ENCODE results near the gene NFKBIZ.
"Not testable (repeated sequence)": the region's sequence is repeated elsewhere in the genome, so short reads cannot be mapped to it uniquely, and the experiment has no call there.

The NFKBIZ gene

DNA sequence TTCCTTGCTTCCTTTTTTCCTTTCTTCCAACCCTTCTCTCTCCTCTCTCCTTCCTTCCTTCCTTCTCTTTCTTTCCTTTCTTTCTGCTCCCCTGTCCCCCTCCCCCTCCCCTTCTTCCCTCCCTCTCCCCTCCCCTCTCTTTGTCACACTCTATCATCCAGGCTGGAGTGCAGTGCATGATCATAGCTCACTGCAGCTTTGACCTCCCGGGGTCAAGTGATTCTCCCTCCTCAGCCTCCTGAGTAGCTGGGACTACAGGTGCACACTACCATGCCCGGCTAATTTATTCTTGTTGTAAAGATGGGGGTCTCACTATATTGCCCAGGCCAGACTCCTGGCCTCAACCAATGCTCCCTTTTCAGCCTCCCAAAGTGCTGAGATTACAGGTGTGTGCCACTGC lies 18.7 kb downstream of the NFKBIZ start:
- H3K4me1 Mint-ChIP-seq, result peaks cover 27% of the 10 kb centered on the region
- no peaks in the 10 kb centered on the region for H3K9me3 Mint-ChIP-seq
- H3K27ac Mint-ChIP-seq, result peak overlapping the region; percentile 8
- H3K27me3 Mint-ChIP-seq, result no peaks in the 10 kb centered on the region
- H3K36me3 Mint-ChIP-seq, result peaks cover 8% of the 10 kb centered on the region
- ATAC-seq, result no peak
- H3K4me3 Mint-ChIP-seq, result no peak overlapping the region

DNA sequence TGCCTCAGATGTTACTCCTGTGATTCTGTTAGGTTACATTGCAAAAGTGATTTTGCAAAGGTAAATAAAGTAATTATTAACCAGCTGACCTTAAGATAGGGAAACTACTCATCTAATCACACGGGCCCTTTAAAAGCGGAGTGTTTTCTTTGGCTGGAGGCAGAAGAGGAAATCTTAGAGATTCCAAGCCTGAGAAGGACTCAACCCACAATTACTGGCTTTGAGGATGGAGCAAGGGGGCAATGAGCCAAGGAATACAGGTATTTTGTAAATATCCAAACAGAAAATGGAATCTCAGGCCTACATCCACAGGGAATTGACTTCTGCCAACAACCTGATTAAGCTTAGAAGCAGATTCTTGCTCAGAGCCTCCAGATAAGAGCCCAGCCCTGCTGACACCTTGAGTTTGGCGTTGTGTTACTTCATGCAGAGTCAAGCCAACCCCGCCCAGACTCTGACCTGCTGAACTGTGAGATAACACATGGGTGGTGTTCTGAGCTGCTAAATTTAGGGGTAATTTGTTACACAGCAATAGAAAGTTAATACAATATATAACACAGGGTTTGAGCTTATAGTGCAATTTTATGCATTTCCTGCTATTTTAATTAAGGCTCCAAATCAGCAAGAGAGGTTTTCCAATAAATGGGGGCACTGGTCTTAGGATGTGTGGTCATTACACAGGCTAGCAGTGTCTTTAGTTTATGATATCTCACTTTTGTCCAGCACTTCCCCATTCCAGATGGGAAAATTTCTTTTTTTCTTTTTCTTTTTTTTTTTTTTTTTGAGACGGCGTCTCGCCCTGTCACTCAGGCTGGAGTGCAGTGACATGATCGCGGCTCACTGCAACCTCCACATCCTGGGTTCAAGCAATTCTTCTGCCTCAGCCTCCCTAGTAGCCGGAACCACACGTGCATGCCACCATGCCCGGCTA lies 19.5 kb downstream of the NFKBIZ start:
- Mint-ChIP-seq H3K36me3 (peaks cover under 1% of the 10 kb centered on the region), H3K4me1 (peaks cover 27% of the 10 kb centered on the region), H3K4me3 (no peak overlapping the region), H3K9me3 (no peaks in the 10 kb centered on the region), H3K27me3 (no peaks in the 10 kb centered on the region), H3K27ac (peak overlapping the region; percentile 8)
- peak; percentile 57 for ATAC-seq

DNA sequence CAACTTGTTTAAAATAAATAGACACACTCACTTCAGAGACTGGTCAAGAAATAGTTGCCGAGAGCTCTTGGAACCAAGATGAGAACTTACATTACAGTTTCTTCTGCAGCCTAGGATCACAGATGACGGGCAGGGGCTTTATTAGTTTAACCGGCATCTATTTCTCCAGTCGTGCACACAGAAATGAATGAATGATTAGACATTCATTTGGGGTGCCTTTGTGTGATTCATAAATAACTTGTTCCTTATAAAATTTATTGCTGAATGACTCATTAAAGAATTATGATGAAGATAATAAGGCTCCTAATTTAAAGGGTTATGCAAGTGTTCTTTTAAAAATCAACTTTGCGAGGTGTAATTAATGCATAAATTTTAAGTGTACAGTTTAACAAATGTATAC lies 20.8 kb downstream of the NFKBIZ start:
- H3K27me3 Mint-ChIP-seq, result no peaks in the 10 kb centered on the region
- H3K36me3 Mint-ChIP-seq, result no peaks in the 10 kb centered on the region
- peaks cover 27% of the 10 kb centered on the region for H3K4me1 Mint-ChIP-seq
- no peaks in the 10 kb centered on the region for H3K9me3 Mint-ChIP-seq
- H3K27ac Mint-ChIP-seq, result no peak overlapping the region
- ATAC-seq, result no peak
- no peak overlapping the region for H3K4me3 Mint-ChIP-seq

DNA sequence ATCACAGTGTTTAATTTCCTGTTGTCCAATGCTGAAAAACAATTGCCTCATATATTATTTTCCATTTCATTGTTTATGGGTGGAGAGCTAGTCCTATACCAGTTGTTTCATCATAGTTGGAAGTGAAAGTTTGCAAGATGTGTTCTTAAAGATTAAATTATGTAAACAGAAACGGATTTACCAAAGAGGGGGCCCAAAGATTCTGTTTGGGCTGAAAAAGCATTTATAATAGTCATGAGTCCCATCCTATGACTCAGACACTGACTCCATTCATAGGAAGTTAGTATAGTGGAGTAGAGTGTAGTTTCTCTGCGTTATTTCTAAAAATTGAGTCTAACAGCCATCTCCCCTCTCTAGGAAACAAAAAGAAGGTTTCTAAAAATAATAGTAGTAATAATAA lies 24.3 kb downstream of the NFKBIZ start:
- H3K27me3 Mint-ChIP-seq, result no peaks in the 10 kb centered on the region

DNA sequence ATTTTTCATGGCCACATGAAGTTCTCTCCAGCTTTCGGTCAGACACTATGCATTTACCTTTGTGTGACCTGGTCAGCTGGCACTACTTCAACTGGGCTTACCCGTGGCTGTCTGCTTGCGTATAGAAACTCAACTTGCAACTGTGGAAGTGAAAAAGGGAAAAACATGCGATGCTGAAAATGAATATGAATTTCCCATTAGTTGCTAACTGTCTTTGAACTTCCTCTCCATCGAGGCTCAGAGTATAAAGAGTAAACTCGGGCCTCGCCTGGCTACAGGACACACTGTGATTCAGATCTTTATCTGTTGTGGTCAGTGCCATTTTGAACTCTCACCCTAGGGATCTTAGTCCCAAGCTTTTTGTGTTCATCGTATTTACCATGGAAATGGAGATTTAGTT lies 26.8 kb downstream of the NFKBIZ start:
- no peaks in the 10 kb centered on the region for H3K36me3 Mint-ChIP-seq
- H3K4me3 Mint-ChIP-seq, result no peak overlapping the region
- H3K4me1 Mint-ChIP-seq, result peaks cover 29% of the 10 kb centered on the region
- H3K9me3 Mint-ChIP-seq, result no peaks in the 10 kb centered on the region
- ATAC-seq, result peak; percentile 91
- H3K27ac Mint-ChIP-seq, result peak overlapping the region; percentile 44
- H3K27me3 Mint-ChIP-seq, result no peaks in the 10 kb centered on the region

More for the DNA sequence above, 24.3 kb downstream of the NFKBIZ start:
- H3K36me3 Mint-ChIP-seq, result no peaks in the 10 kb centered on the region
- H3K4me1 Mint-ChIP-seq, result peaks cover 20% of the 10 kb centered on the region
- no peaks in the 10 kb centered on the region for H3K9me3 Mint-ChIP-seq
- no peak overlapping the region for H3K27ac Mint-ChIP-seq
- no peak overlapping the region for H3K4me3 Mint-ChIP-seq
- ATAC-seq, result no peak

DNA sequence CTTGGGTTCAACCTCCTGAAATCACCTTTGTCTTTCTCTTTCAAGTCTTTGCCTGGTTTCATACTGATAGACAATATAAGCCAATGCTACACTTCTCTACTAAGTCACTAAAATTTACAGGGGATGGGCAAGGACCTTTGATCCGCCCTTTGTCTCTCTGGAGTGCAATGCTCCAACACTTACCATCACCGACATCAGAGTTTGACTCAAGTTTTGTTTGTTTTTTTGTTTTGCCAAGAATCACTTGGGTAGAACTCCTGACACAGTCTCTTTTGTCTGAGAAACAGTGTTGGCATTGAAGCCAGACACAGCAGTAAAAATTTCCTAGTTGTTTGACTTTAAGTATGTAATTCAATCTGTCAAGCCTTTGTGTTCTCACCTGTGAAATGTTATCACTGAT lies 29.3 kb downstream of the NFKBIZ start:
- Mint-ChIP-seq H3K27me3 (no peaks in the 10 kb centered on the region), H3K27ac (no peak overlapping the region), H3K4me3 (no peak overlapping the region), H3K9me3 (no peaks in the 10 kb centered on the region), H3K36me3 (no peaks in the 10 kb centered on the region), H3K4me1 (peaks cover 22% of the 10 kb centered on the region)
- ATAC-seq, result no peak

DNA sequence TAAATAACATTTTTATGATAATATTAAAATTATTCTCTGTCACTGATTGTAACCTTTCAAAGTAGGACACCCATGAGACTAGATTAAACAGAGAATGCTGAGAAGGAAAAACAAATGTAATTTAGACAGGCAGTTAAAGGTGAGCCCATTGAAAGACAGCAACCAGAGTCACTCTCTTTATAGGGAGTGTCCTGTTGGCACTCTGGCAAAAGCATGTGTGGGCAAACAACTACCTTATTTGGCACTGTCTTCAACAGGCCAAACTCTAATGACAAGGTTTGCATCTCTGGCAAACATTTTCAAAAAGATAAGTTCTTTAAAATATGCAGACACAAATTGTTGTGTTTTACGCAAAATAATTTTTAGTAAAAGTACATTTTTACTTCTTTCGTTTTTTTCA lies 29.8 kb downstream of the NFKBIZ start:
- Mint-ChIP-seq H3K36me3 (no peaks in the 10 kb centered on the region), H3K4me3 (no peak overlapping the region), H3K9me3 (no peaks in the 10 kb centered on the region), H3K4me1 (peaks cover 22% of the 10 kb centered on the region), H3K27ac (no peak overlapping the region), H3K27me3 (no peaks in the 10 kb centered on the region)
- no peak for ATAC-seq

DNA sequence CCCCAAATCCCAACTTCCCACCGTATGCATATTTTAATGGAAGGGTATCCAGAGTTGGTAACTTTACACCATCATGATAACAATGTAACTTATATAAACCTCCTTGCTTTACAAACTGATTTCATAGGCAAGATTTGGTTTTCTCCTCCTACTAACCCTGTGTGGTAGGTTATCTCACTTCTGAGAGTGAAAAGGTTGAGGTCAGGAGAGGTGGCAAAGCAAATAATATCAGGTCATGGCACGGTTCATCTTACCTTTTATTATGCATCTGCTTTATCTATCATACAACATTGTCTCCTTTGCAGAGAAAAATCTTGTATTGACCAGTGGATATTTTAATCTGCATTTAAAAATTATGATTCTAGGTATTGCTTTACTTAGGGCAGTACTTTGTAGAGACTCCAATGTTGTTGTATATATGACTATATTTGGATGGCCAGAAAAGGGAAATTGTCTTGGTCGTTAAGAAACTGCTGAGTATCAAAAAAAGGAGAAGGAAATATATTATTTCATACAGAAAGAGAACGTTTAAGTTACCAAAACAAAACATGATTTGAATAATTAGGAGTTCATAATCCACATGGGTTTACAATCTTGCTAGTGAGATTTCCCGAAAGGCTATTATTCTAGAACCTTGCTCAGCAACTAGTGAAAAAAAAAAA lies 30.4 kb downstream of the NFKBIZ start:
- H3K27me3 Mint-ChIP-seq, result no peaks in the 10 kb centered on the region
- H3K36me3 Mint-ChIP-seq, result no peaks in the 10 kb centered on the region
- no peaks in the 10 kb centered on the region for H3K9me3 Mint-ChIP-seq
- no peak for ATAC-seq
- peaks cover 22% of the 10 kb centered on the region for H3K4me1 Mint-ChIP-seq
- H3K27ac Mint-ChIP-seq, result no peak overlapping the region
- H3K4me3 Mint-ChIP-seq, result no peak overlapping the region

DNA sequence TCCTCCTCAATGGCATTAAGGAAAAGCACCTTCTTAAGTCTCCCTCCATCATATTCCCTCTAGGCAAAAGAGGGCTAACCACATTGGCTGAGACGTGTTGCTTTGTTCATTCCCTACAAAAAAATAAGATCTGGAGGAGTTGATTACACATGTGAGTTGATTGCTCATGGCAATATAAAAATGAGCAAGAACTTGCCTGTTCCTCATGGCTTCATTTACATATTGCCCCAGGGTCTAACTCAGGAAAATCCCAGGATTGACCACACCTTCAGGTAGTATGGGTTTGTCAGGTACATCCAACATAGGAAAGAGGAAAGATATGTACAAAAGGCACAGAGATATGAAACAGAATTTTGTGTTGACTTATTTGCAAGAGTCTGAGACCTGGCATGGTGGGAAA lies 35.5 kb downstream of the NFKBIZ start:
- Mint-ChIP-seq H3K36me3 (no peaks in the 10 kb centered on the region), H3K9me3 (peaks cover 3% of the 10 kb centered on the region), H3K27me3 (no peaks in the 10 kb centered on the region), H3K4me3 (no peak overlapping the region), H3K4me1 (peaks cover 4% of the 10 kb centered on the region), H3K27ac (no peak overlapping the region)
- no peak for ATAC-seq

DNA sequence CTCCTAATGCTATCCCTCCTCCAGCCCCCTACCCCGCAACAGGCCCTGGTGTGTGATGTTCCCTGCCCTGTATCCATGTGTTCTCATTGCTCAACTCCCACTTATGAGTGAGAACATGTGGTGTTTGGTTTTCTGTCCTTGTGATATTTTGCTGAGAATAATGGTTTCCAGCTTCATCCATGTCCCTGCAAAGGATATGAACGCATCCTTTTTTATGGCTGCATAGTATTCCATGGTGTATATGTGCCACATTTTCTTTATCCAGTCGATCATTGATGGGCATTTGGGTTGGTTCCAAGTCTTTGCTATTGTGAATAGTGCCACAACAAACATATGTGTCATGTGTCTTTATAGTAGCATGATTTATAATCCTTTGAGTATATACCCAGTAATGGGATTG lies 36.3 kb downstream of the NFKBIZ start:
- H3K4me3 Mint-ChIP-seq, H3K36me3 Mint-ChIP-seq, H3K27ac Mint-ChIP-seq, H3K4me1 Mint-ChIP-seq, ATAC-seq, H3K9me3 Mint-ChIP-seq, H3K27me3 Mint-ChIP-seq: not testable (repeated sequence)

DNA sequence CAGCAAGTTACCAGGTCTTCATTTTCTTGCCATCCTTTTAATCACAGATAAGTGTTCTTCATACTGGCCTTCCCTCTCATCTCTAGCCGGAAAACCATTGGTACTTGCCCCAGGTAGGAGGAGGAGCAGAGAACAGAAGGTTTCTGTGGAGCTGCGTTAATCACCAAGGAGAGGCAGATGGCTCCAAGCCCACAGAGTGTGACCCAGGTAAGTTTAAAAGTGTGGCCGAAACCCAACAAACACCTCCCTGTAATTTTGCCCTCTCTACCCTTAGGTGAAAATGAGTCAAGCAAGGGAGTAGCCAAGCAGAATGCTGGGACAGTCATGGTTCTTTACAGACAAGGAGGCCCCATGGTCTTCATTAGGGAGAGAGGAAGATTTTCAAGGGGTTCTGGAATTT lies 37.3 kb downstream of the NFKBIZ start:
- Mint-ChIP-seq H3K27ac (no peak overlapping the region), H3K9me3 (peaks cover 3% of the 10 kb centered on the region), H3K4me3 (no peak overlapping the region), H3K36me3 (no peaks in the 10 kb centered on the region), H3K27me3 (no peaks in the 10 kb centered on the region), H3K4me1 (no peaks in the 10 kb centered on the region)
- ATAC-seq, result no peak

DNA sequence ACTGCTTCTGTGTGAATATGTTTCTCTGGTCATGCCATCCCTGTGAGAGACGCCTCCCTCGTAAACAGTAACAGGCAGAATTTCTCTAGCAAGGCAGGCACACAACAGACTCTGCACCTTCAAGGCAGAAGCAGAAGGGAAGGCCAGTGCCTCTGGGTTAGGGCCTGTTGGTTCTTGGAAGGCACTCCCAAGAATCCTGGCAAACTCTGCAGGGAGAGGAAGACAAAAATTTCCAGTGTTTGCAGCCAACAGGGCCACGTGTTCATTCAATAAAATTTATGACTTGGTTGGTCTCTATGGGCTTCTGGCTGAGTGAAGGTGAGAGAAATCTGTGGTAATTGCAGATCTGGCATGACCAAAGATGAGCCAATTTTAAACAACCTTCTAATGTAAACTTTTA lies 39.3 kb downstream of the NFKBIZ start:
- Mint-ChIP-seq H3K36me3 (no peaks in the 10 kb centered on the region), H3K9me3 (peaks cover 3% of the 10 kb centered on the region)

DNA sequence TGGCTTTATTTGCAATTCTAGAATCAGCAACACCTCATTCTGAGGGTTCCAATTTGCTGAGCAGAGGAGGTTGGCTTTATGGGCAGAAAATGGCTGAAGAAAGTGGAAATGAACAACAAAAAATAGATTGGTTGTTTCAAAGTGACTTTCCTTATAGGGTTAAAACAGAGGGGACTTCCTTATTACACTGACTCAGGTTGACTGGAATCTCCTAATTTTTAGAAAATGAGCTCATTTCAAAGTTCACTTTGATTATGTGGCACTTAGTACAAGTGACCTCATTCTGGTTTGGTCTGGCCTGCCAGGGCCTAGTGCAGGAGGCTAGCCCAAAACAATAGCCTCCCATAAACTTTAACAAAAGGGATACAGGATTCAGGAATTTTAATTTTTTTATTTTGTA lies 41.4 kb downstream of the NFKBIZ start:
- H3K36me3 Mint-ChIP-seq, result no peaks in the 10 kb centered on the region
- peak; percentile 41 for ATAC-seq
- H3K9me3 Mint-ChIP-seq, result no peaks in the 10 kb centered on the region
- H3K4me1 Mint-ChIP-seq, result no peaks in the 10 kb centered on the region
- no peak overlapping the region for H3K27ac Mint-ChIP-seq
- no peak overlapping the region for H3K4me3 Mint-ChIP-seq
- no peaks in the 10 kb centered on the region for H3K27me3 Mint-ChIP-seq

More for the DNA sequence above, 39.3 kb downstream of the NFKBIZ start:
- H3K4me1 Mint-ChIP-seq, result no peaks in the 10 kb centered on the region
- peak overlapping the region; percentile 25 for H3K27ac Mint-ChIP-seq
- no peaks in the 10 kb centered on the region for H3K27me3 Mint-ChIP-seq
- ATAC-seq, result no peak
- H3K4me3 Mint-ChIP-seq, result no peak overlapping the region

DNA sequence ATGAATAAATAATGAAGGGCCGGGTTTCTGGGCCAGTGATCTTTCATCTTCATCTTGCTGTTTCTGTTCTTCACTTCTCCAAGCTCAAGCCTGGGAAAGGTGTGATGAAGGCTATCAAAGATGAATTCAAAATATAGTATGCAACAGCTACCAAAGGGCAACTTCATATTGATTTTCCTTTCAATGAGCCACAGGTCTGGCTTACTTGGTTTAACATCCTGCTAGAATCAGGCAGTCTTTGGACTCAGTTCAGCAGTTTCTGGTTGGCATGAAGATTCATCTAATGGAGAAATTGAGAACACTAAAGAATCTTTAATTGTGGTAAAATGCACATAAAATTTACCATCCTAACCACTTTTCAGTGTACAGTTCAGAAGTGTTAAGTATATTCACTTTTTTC lies 43.3 kb downstream of the NFKBIZ start:
- no peak for ATAC-seq
- H3K4me3 Mint-ChIP-seq, result no peak overlapping the region
- no peaks in the 10 kb centered on the region for H3K4me1 Mint-ChIP-seq
- no peaks in the 10 kb centered on the region for H3K27me3 Mint-ChIP-seq
- H3K36me3 Mint-ChIP-seq, result no peaks in the 10 kb centered on the region
- H3K9me3 Mint-ChIP-seq, result no peaks in the 10 kb centered on the region
- no peak overlapping the region for H3K27ac Mint-ChIP-seq

DNA sequence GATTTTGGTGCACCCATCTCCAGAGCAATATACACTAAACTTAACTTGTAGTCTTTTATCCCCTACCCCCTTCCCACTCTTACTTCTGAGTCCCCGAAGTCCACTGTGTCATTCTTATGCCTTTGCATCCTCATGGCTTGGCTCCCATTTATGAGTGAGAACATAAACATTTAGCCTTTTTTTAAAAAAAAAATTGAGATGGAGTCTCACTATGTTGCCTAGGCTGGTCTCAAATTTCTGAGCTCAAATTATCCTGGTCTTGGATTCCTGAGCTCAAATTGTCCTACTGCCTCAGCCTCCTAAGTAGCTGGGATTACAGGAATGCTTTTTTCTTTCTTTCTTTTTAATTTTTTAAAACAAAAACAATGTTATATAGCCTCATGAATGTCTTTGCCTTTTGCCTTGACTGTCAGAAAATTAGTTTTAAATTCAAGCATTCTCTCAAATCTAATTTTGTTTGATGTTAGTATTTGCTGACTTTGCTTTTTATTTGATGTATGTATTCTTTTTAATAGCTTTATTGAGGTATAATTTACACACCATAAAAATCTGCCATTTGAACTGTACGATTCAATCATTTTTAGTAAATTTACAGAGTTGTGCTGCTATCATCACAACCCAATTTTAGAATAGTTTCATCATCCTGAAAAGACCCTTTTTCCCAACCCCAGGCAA lies 46.9 kb downstream of the NFKBIZ start:
- H3K4me3 Mint-ChIP-seq, result no peak overlapping the region
- no peaks in the 10 kb centered on the region for H3K27me3 Mint-ChIP-seq
- no peak overlapping the region for H3K27ac Mint-ChIP-seq
- no peaks in the 10 kb centered on the region for H3K9me3 Mint-ChIP-seq
- ATAC-seq, result no peak
- no peaks in the 10 kb centered on the region for H3K36me3 Mint-ChIP-seq
- peaks cover 22% of the 10 kb centered on the region for H3K4me1 Mint-ChIP-seq

All from stimulated activated memory B cell treated with anti-CD40 and anti-IgM and Interleukin-4, amounts not matched to agents 10 μg/mL and 1 μg/mL and 100 μg/mL, for 72 hours (primary cell).